HG02759 (cell line): Measurements from ENCODE around the gene TMEM272.

ENCODE experiments used
- ATAC-seq: cut with Tn5 transposase; IDR thresholded peaks from one replicate; pipeline ENCODE4 v1.9.1; 2021; ENCODE audit warnings: mild to moderate bottlenecking, moderate library complexity; ENCODE audit not compliant: unreplicated experiment

Gene TMEM272

GRCh38 chr13:51856027-51856736 is 11.2 kb upstream of the TMEM272 start:
- no peak for ATAC-seq

GRCh38 chr13:51849145-51850101 is 4.4 kb upstream of the TMEM272 start:
- peak; percentile 43 for ATAC-seq

GRCh38 chr13:51848674-51849073 is 3.7 kb upstream of the TMEM272 start:
- ATAC-seq, result no peak

- ATAC-seq, result no peak
Measured at GRCh38 chr13:51846756-51847155, 1.8 kb upstream of the TMEM272 start.

- ATAC-seq, result no peak
Measured at GRCh38 chr13:51845574-51846318, 769 bp upstream of the TMEM272 start.

- no peak for ATAC-seq
Measured at GRCh38 chr13:51843529-51843928, 1.4 kb downstream of the TMEM272 start.

- no peak for ATAC-seq
Measured at GRCh38 chr13:51841732-51842131, 3.2 kb downstream of the TMEM272 start.

GRCh38 chr13:51840917-51841316 is 4.1 kb downstream of the TMEM272 start:
- ATAC-seq, result no peak

- no peak for ATAC-seq
Measured at GRCh38 chr13:51839711-51840540, 5.1 kb downstream of the TMEM272 start.

- ATAC-seq, result no peak
Measured at GRCh38 chr13:51838240-51838846, 6.6 kb downstream of the TMEM272 start.

GRCh38 chr13:51837016-51837415 is 8.0 kb downstream of the TMEM272 start:
- ATAC-seq, result no peak

- ATAC-seq, result no peak
Measured at GRCh38 chr13:51834581-51835171, 10.3 kb downstream of the TMEM272 start.

- ATAC-seq, result no peak
Measured at GRCh38 chr13:51833980-51834379, 11.0 kb downstream of the TMEM272 start.

GRCh38 chr13:51832471-51833152 is 12.4 kb downstream of the TMEM272 start:
- peak; percentile 82 for ATAC-seq

- ATAC-seq, result no peak
Measured at GRCh38 chr13:51831519-51831918, 13.5 kb downstream of the TMEM272 start.

GRCh38 chr13:51829568-51829899 is 15.4 kb downstream of the TMEM272 start:
- ATAC-seq, result no peak

- ATAC-seq, result no peak
Measured at GRCh38 chr13:51828730-51829567, 16.0 kb downstream of the TMEM272 start.

- no peak for ATAC-seq
Measured at GRCh38 chr13:51827254-51827653, 17.7 kb downstream of the TMEM272 start.
